H1 (cell line): ENCODE data around the gene MINDY1. TPM values are rescaled to one million over a fixed set of nuclear protein-coding genes. Genes with fewer than 3 reads are reported as not detected.
A peak's percentile ranks its signal among the peaks of the same experiment; 100 is the strongest.

Experiments
- ASH2L ChIP-seq: fragments of 200-600, 300-600 bp; sonication (generic); IDR thresholded peaks from one replicate; pipeline ENCODE4 v1.7.1; 2017; ENCODE audit warnings: low read length
- CTBP2 ChIP-seq: IDR thresholded peaks from 2 replicates; pipeline ENCODE4 v1.7.0; 2011; ENCODE audit warnings: borderline replicate concordance, mild to moderate bottlenecking, moderate library complexity, mixed read lengths, low read length; ENCODE audit not compliant: insufficient read depth, insufficient read length
- EGR1 ChIP-seq: IDR thresholded peaks from 2 replicates; pipeline ENCODE4 v1.6.1; 2011; ENCODE audit warnings: low read depth, low read length, borderline replicate concordance
- EZH2 ChIP-seq: fragments of 200-600 bp; sonication (generic); IDR thresholded peaks from 2 replicates; pipeline ENCODE4 v1.7.1; 2012; ENCODE audit warnings: low read depth, mild to moderate bottlenecking, moderate library complexity, low read length, inconsistent platforms; ENCODE audit not compliant: severe bottlenecking
- GABPA ChIP-seq: IDR thresholded peaks from 2 replicates; pipeline ENCODE4 v1.6.1; 2011; ENCODE audit warnings: mild to moderate bottlenecking, low read length, moderate library complexity, borderline replicate concordance; ENCODE audit not compliant: insufficient read depth
- RAD21 ChIP-seq, 2 experiments: IDR thresholded peaks in 1 of 2; conservative IDR thresholded peaks in 1 of 2; 2 replicates each; pipeline ENCODE4 v1.6.1; 2011; ENCODE audit warnings: low read depth in 2 of 2, low read length in 2 of 2, improper control_type of control experiment in 1 of 2, inconsistent platforms in 1 of 2, mild to moderate bottlenecking in 1 of 2, moderate library complexity in 1 of 2
- RBBP5 ChIP-seq: IDR thresholded peaks from 2 replicates; pipeline ENCODE4 v1.7.1; 2012; ENCODE audit warnings: low read depth, mild to moderate bottlenecking, inconsistent platforms, low read length, moderate library complexity, borderline replicate concordance
- RNF2 ChIP-seq: fragments of 200-900, 300-1000 bp; sonication (generic); IDR thresholded peaks from 2 replicates; pipeline ENCODE4 v1.7.1; 2016; ENCODE audit warnings: borderline replicate concordance, low read depth, mild to moderate bottlenecking, antibody characterized with exemption, low read length; ENCODE audit not compliant: poor library complexity, severe bottlenecking; ENCODE audit errors: missing control alignments
- SIRT6 ChIP-seq: IDR thresholded peaks from one replicate; pipeline ENCODE4 v1.7.1; 2012; ENCODE audit warnings: low read length, inconsistent platforms
- SRF ChIP-seq: IDR thresholded peaks from 2 replicates; pipeline ENCODE4 v1.6.1; 2011; ENCODE audit warnings: mild to moderate bottlenecking, low read depth, low read length, moderate library complexity
- polyA plus RNA-seq, 7 experiments: library from polyadenylated mRNA; depleted of rRNA in 3 of 7; stranded (reverse) in 5 of 7; unstranded in 2 of 7; fragments of >200 nt in 5 of 7; fragments of 200-250 nt in 2 of 7; gene quantifications; 1 replicate in 5 of 7; 2 replicates in 1 of 7; 4 replicates in 1 of 7; pipeline versions ENCODE4 v1.2.1 to v1.2.3, GENCODE V29; 2011 to 2013; ENCODE audit warnings: missing spikeins in 2 of 7, mixed read lengths in 2 of 7
- total RNA-seq: library from RNA; stranded (reverse); fragmentation: NEBNext Ultra II Directional; extraction: Animal tissue kit (Norgen Biotek cat#: 25700); gene quantifications from 2 replicates; pipeline ENCODE4 v1.2.1, GENCODE V29; 2021
- TF ChIP-seq, protein P1 (sequence below), 3 experiments: IDR thresholded peaks; 1 replicate in 2 of 3; 2 replicates in 1 of 3; pipeline versions ENCODE4 v1.5.1 to v1.6.1; 2011; ENCODE audit warnings: low read length in 3 of 3, mild to moderate bottlenecking in 3 of 3, inconsistent platforms in 2 of 3, low read depth in 1 of 3, moderate library complexity in 1 of 3; ENCODE audit not compliant: insufficient read depth in 1 of 3; ENCODE audit errors: control extremely low read depth in 1 of 3

The MINDY1 gene
- total and polyA plus RNA-seq, 2 of the 8 experiments (the other 6 are each of a cell fraction or from before 2014, with no cell fraction given), result 10.3 to 11.4 TPM

DNA sequence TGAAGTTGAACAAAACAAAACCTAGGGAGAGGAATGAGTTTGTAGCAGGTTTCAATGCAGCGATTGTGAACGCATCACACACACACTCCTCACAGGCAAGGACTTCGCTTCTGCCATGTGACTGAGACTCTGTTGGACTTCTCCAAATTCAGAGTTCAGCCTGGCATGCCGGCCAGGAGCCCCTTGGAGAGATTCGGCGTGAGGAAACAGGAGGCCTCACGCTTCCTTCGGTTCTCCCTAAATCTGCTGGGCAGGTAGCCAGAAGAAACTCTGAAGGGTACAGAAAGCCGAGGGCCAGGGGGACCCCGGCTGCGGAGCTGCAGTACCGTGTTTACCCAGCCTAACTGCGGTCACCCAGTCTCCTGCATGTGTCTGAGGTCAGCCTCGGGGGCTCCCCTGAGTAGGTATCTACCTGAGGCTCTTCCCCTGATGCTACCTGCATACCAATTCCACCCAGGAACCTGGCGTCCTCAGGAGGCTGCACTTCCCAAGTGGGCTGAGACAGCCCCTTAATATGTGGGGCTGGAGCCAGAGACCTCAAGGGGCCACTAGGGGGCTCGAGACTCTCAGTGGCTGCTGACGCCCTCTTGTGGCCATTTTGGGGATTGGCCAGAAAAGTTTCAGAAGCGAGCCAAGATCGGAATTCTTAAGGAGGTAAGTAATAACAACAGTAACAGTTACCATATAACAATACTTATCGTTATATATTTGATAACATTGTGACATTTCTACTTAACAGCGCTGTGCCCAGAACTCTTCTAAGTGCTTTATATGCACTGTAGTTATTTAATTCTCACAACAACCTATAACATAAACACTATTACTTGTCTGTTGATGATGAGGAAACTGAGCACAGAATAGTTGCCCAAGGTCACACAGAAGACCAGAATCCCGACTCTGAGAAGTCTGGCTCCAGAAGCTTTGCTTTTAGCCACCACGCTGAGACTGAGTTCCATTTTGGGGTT is 27.3 kb downstream of the MINDY1 start (continued):
- TF ChIP-seq RAD21 (IDR thresholded peaks at IDR 0.05 in 1 of 2, conservative IDR thresholded peaks at IDR 0.05 in 1 of 2; ENCODE audit: low read depth in 2 of 2, low read length in 2 of 2) (peak; percentile 71 to 85), ASH2L (peak; percentile 42), GABPA (peak; percentile 59; the same call in 1 of the 2 replicates), RBBP5 (no peak), SRF (peak; percentile 37; the same call in 1 of the 2 replicates), SIRT6 (no peak), CTBP2 (peak; percentile 35), RNF2 (no peak), EZH2 (no peak), EGR1 (no peak)
- TF ChIP-seq, protein P1, sequence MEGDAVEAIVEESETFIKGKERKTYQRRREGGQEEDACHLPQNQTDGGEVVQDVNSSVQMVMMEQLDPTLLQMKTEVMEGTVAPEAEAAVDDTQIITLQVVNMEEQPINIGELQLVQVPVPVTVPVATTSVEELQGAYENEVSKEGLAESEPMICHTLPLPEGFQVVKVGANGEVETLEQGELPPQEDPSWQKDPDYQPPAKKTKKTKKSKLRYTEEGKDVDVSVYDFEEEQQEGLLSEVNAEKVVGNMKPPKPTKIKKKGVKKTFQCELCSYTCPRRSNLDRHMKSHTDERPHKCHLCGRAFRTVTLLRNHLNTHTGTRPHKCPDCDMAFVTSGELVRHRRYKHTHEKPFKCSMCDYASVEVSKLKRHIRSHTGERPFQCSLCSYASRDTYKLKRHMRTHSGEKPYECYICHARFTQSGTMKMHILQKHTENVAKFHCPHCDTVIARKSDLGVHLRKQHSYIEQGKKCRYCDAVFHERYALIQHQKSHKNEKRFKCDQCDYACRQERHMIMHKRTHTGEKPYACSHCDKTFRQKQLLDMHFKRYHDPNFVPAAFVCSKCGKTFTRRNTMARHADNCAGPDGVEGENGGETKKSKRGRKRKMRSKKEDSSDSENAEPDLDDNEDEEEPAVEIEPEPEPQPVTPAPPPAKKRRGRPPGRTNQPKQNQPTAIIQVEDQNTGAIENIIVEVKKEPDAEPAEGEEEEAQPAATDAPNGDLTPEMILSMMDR (IDR thresholded peaks at IDR 0.05; ENCODE audit: control extremely low read depth in 1 of 3, insufficient read depth in 1 of 3, low read depth in 1 of 3, low read length in 3 of 3), result peak; percentile 99 to 100 (median 100)
